Measurements from ENCODE around the gene PRLHR.

PRLHR gene

DNA sequence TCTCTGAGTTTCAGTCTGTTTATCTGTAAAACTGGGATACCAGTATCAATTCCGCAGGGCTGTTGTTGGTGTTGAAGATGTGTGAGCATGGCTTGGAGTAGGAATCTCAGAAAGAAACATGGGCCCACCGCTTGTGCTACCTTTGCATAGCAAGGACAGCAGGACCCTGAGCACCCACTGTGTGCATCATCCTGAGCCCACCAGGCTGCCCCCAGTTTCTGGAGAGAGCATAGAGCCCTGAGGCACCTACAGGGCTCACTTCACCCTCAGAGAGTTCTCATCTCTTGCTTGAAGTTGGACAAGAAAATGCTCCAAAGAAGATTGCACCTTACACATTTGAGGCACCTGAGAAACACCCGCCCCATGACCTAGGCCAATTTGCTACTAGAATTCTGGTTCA lies 12.9 kb downstream of the PRLHR start:
- no peaks in the 10 kb centered on the region; the same call in none of the 2 replicates for H3K27me3 ChIP-seq (replicated peaks; ENCODE audit: control insufficient read depth, insufficient read depth, low read length)
- no peaks in the 10 kb centered on the region for H3K36me3 ChIP-seq (ENCODE audit: control insufficient read depth, insufficient read depth, low read length)
- H3K4me3 ChIP-seq (replicated peaks; ENCODE audit: low read depth, low read length) = no peak overlapping the region
- TF ChIP-seq, protein P1, sequence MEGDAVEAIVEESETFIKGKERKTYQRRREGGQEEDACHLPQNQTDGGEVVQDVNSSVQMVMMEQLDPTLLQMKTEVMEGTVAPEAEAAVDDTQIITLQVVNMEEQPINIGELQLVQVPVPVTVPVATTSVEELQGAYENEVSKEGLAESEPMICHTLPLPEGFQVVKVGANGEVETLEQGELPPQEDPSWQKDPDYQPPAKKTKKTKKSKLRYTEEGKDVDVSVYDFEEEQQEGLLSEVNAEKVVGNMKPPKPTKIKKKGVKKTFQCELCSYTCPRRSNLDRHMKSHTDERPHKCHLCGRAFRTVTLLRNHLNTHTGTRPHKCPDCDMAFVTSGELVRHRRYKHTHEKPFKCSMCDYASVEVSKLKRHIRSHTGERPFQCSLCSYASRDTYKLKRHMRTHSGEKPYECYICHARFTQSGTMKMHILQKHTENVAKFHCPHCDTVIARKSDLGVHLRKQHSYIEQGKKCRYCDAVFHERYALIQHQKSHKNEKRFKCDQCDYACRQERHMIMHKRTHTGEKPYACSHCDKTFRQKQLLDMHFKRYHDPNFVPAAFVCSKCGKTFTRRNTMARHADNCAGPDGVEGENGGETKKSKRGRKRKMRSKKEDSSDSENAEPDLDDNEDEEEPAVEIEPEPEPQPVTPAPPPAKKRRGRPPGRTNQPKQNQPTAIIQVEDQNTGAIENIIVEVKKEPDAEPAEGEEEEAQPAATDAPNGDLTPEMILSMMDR (IDR thresholded peaks at IDR 0.05; ENCODE audit: insufficient read depth, low read length, poor library complexity, severe bottlenecking) = no peak
- DNase-seq (ENCODE audit: extremely low read depth, insufficient read length) = no peak

DNA sequence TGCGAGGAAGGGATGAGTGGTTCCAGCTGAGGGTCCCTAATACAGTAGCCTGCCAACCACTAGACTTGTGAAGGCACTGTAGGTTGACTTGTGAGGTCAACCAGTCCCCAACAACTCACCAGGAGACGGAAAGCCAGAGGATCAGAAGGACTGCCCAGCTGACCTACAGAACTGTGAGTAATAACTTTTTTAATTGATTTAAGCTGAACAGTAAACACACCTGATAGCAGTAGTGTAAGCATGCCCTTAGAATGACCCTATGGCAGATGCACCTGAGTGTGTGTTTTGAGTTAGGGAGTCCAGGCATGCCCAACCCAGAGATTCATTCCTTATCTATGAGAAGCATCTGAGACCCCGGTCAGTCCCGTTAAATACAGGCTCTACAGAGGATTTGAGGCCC lies 14.1 kb downstream of the PRLHR start:
- Histone ChIP-seq H3K27me3 (replicated peaks; ENCODE audit: control insufficient read depth, insufficient read depth, low read length) (no peaks in the 10 kb centered on the region; the same call in none of the 2 replicates), H3K36me3 (ENCODE audit: control insufficient read depth, insufficient read depth, low read length) (no peaks in the 10 kb centered on the region), H3K4me3 (replicated peaks; ENCODE audit: low read depth, low read length) (no peak overlapping the region)
- DNase-seq (ENCODE audit: extremely low read depth, insufficient read length) = no peak
- TF ChIP-seq, protein P1 (IDR thresholded peaks at IDR 0.05; ENCODE audit: insufficient read depth, low read length, poor library complexity, severe bottlenecking) = no peak

DNA sequence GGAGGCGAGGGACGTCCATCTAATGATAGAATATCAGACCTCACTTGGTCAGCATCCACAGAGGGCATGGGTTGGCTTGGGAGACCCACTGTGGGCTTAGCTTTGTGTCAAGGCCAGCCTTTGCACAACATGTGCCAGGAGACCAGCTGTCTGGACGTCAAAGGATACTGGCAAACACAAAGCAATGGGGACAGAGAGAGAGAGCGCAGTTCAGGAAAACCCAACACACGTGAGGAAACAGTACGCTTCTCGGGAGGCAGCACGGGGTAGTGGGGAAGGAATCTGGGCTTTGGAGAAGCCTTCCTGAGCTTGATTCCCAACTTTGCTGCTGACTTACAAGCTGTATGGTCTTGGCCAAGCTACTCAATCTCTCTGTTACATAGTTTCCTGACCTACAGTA lies 14.7 kb downstream of the PRLHR start:
- no peaks in the 10 kb centered on the region for H3K36me3 ChIP-seq (ENCODE audit: control insufficient read depth, insufficient read depth, low read length)
- H3K4me3 ChIP-seq (replicated peaks; ENCODE audit: low read depth, low read length) = no peak overlapping the region
- no peaks in the 10 kb centered on the region; the same call in none of the 2 replicates for H3K27me3 ChIP-seq (replicated peaks; ENCODE audit: control insufficient read depth, insufficient read depth, low read length)
- TF ChIP-seq, protein P1 (IDR thresholded peaks at IDR 0.05; ENCODE audit: insufficient read depth, low read length, poor library complexity, severe bottlenecking) = no peak
- no peak for DNase-seq (ENCODE audit: extremely low read depth, insufficient read length)

DNA sequence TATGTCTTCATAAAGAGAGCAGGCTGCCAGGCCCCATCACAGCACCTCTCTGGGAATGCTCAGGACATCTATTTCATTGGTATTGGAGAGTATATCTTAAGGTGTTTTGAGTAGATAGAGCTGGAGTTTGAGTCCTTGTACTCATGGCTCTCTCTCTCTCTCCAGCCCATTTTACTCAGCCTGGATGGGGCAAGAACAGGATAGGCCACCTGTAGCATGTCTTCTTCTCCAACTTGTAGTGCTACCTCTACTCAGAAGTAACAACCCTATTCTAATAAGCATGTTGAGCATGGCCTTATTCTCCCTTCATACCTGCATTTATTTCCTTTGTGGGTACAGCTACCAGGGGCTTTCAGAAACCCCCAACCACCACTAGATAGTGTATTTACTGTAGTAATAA lies 21.9 kb downstream of the PRLHR start:
- H3K27me3 ChIP-seq (replicated peaks; ENCODE audit: control insufficient read depth, insufficient read depth, low read length) = no peaks in the 10 kb centered on the region; the same call in 1 of the 2 replicates
- TF ChIP-seq, protein P1 (IDR thresholded peaks at IDR 0.05; ENCODE audit: insufficient read depth, low read length, poor library complexity, severe bottlenecking) = no peak
- no peak overlapping the region for H3K4me3 ChIP-seq (replicated peaks; ENCODE audit: low read depth, low read length)
- H3K36me3 ChIP-seq (ENCODE audit: control insufficient read depth, insufficient read depth, low read length) = no peaks in the 10 kb centered on the region
- DNase-seq (ENCODE audit: extremely low read depth, insufficient read length) = no peak

DNA sequence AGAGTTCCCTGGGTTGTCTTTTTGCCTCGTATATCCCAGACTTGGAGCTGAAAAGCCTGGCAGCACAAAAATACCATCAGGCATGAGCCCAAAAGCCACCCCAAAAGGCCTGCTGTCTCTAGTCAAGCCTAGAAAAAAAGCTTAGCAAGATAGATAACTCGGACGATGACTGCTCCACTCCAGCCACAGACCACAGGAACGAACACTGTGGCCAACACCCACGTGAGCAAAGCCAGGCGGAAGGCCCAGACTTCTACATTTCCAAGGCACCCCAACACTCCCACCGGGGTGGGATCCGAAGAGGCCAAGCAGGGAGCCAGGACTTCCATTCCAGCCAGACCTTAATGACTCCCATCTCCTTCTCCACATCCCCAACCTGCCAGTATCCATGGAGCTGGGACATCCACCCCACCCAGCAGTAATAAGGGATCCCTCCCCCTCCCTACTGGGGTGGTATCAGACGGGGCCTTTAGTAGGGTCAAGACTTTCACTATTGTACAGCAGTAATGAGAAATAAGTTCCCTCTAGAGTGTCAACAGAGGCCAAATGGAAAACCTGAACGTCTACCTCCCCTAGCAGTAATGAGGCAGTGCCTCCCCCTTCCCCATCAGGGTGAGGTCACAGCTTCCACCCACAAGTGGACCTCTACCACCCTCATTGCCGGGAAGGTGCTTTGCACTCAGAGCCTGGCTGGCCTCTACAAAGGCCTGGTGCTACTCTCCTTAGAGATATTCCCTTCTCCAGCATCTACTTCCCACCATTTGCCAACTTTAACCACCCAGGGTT lies 23.0 kb downstream of the PRLHR start:
- no peaks in the 10 kb centered on the region for H3K36me3 ChIP-seq (ENCODE audit: control insufficient read depth, insufficient read depth, low read length)
- TF ChIP-seq, protein P1 (IDR thresholded peaks at IDR 0.05; ENCODE audit: insufficient read depth, low read length, poor library complexity, severe bottlenecking) = no peak
- no peak for DNase-seq (ENCODE audit: extremely low read depth, insufficient read length)
- no peaks in the 10 kb centered on the region; the same call in 1 of the 2 replicates for H3K27me3 ChIP-seq (replicated peaks; ENCODE audit: control insufficient read depth, insufficient read depth, low read length)
- H3K4me3 ChIP-seq (replicated peaks; ENCODE audit: low read depth, low read length) = no peak overlapping the region

Measured in GM06990 (cell line).